HG02623 (cell line): ENCODE data around the gene RPL10A.

Experiments used
- ATAC-seq: cut with Tn5 transposase; IDR thresholded peaks from one replicate; pipeline ENCODE4 v1.9.1; 2021; ENCODE audit warnings: moderate library complexity; ENCODE audit not compliant: unreplicated experiment

The RPL10A gene

GRCh38 chr6:35474942-35475570, 6.9 kb downstream of the RPL10A start:
- ATAC-seq = no peak

- no peak for ATAC-seq
Observed at GRCh38 chr6:35475573-35475972, 7.4 kb downstream of the RPL10A start.

- no peak for ATAC-seq
Observed at GRCh38 chr6:35476004-35476403, 7.8 kb downstream of the RPL10A start.

GRCh38 chr6:35477028-35477427, 8.8 kb downstream of the RPL10A start:
- ATAC-seq = no peak

- ATAC-seq = no peak
Observed at GRCh38 chr6:35477551-35478179, 9.5 kb downstream of the RPL10A start.

- ATAC-seq = no peak
Observed at GRCh38 chr6:35478259-35478658, 10.1 kb downstream of the RPL10A start.

GRCh38 chr6:35480176-35480575, 12.0 kb downstream of the RPL10A start:
- ATAC-seq = no peak

GRCh38 chr6:35481226-35481625, 13.0 kb downstream of the RPL10A start:
- no peak for ATAC-seq

GRCh38 chr6:35483062-35483461, 14.9 kb downstream of the RPL10A start:
- ATAC-seq = no peak

- ATAC-seq = no peak
Observed at GRCh38 chr6:35483490-35483889, 15.3 kb downstream of the RPL10A start.

- ATAC-seq = no peak
Observed at GRCh38 chr6:35483893-35484645, 15.9 kb downstream of the RPL10A start.

- ATAC-seq = no peak
Observed at GRCh38 chr6:35484921-35485392, 16.8 kb downstream of the RPL10A start.

- ATAC-seq = no peak
Observed at GRCh38 chr6:35485402-35485877, 17.2 kb downstream of the RPL10A start.

- ATAC-seq = no peak
Observed at GRCh38 chr6:35486005-35486925, 18.1 kb downstream of the RPL10A start.

GRCh38 chr6:35487658-35488516, 19.7 kb downstream of the RPL10A start:
- ATAC-seq = no peak

- ATAC-seq = no peak
Observed at GRCh38 chr6:35488517-35488862, 20.3 kb downstream of the RPL10A start.

- no peak for ATAC-seq
Observed at GRCh38 chr6:35489066-35489465, 20.9 kb downstream of the RPL10A start.

GRCh38 chr6:35489995-35490791, 22.0 kb downstream of the RPL10A start:
- no peak for ATAC-seq
